ENCODE data around the gene SACM1L. TPM values are rescaled to one million over a fixed set of nuclear protein-coding genes. Genes with fewer than 3 reads are reported as not detected.

SACM1L gene
- total RNA-seq, 1 experiment from 2014 or later: 79.6 TPM

GRCh38 chr3:45776301-45776595 is 87.1 kb downstream of the SACM1L start (continued):
- TF ChIP-seq ARID4B (CRISPR knock-in tag; IDR thresholded peaks at IDR 0.05; ENCODE audit: borderline replicate concordance) (no peak), MYBL2 (CRISPR knock-in tag; IDR thresholded peaks at IDR 0.05) (no peak), MXD4 (CRISPR knock-in tag; IDR thresholded peaks at IDR 0.05; ENCODE audit: borderline replicate concordance) (no peak), CREB1 (CRISPR knock-in tag; IDR thresholded peaks at IDR 0.05) (no peak), ZNF416 (CRISPR knock-in tag; IDR thresholded peaks at IDR 0.05) (no peak), ESRRA (CRISPR knock-in tag; IDR thresholded peaks at IDR 0.05; ENCODE audit: borderline replicate concordance) (no peak), CREM (CRISPR knock-in tag; IDR thresholded peaks at IDR 0.05) (no peak), E2F5 (CRISPR knock-in tag; IDR thresholded peaks at IDR 0.05) (no peak)
- TF ChIP-seq, protein P1, sequence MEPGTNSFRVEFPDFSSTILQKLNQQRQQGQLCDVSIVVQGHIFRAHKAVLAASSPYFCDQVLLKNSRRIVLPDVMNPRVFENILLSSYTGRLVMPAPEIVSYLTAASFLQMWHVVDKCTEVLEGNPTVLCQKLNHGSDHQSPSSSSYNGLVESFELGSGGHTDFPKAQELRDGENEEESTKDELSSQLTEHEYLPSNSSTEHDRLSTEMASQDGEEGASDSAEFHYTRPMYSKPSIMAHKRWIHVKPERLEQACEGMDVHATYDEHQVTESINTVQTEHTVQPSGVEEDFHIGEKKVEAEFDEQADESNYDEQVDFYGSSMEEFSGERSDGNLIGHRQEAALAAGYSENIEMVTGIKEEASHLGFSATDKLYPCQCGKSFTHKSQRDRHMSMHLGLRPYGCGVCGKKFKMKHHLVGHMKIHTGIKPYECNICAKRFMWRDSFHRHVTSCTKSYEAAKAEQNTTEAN (CRISPR knock-in tag; IDR thresholded peaks at IDR 0.05): no peak

DNA sequence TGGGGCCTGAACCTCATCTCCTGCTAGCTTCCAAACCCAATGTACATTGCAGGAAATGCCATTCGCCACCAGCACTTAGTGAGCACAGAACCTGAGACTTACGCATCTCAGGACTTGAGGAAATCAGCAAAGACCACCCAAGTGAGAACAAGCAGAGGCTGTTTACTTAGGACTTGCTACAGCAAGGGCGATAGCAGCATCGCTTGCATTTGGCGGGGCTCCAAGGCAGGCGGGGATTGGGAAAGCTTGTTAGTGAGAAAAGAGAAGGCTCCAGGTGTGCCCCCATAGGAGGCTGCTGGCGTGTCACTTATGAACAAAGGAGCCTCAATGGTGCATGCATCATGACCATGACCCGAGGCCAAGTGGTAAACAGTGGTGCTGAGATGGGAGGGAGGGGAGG is 87.4 kb downstream of the SACM1L start:
- TF ChIP-seq TCF7 (CRISPR knock-in tag; IDR thresholded peaks at IDR 0.05; ENCODE audit: low read depth) (no peak), FOXK1 (CRISPR knock-in tag; IDR thresholded peaks at IDR 0.05) (no peak)
- no peaks in the 10 kb centered on the region; the same call in 1 of the 2 replicates for H3K27me3 Mint-ChIP-seq (ENCODE audit: low read depth)
- no peaks in the 10 kb centered on the region for H3K9me3 Mint-ChIP-seq
- no peaks in the 10 kb centered on the region for H3K36me3 Mint-ChIP-seq
- DNase-seq (ENCODE audit: low spot score) (no peak), ATAC-seq (no peak)
- H3K4me3 Mint-ChIP-seq: no peak overlapping the region
- ChIA-PET CTCF (interaction anchor here (0.6 to 1.5 kb wide), 3 partner anchors 15 to 303 kb away, joined by 3 to 9 read pairs (median 9); no protein-coding TSS in a partner anchor), POLR2A (no interaction called here)
- H3K27ac Mint-ChIP-seq: no peak overlapping the region
- H3K4me1 Mint-ChIP-seq: peaks cover 23% of the 10 kb centered on the region

GRCh38 chr3:45777111-45777745 is 88.0 kb downstream of the SACM1L start:
- ATAC-seq (no peak), DNase-seq (ENCODE audit: low spot score) (no peak)
- H3K27me3 Mint-ChIP-seq (ENCODE audit: low read depth): no peaks in the 10 kb centered on the region; the same call in 1 of the 2 replicates
- no peaks in the 10 kb centered on the region for H3K9me3 Mint-ChIP-seq
- H3K27ac Mint-ChIP-seq: no peak overlapping the region
- ChIA-PET POLR2A (no interaction called here), CTCF (interaction anchor here (1.2 to 1.6 kb wide), 3 partner anchors 16 to 302 kb away, joined by 3 to 15 read pairs (median 9); no protein-coding TSS in a partner anchor)
- H3K4me1 Mint-ChIP-seq: peaks cover 23% of the 10 kb centered on the region
- no peak overlapping the region for H3K4me3 Mint-ChIP-seq
- no peaks in the 10 kb centered on the region for H3K36me3 Mint-ChIP-seq
- TF ChIP-seq ZNF416 (CRISPR knock-in tag; IDR thresholded peaks at IDR 0.05) (no peak), ZNF121 (CRISPR knock-in tag; IDR thresholded peaks at IDR 0.05) (no peak), ZNF317 (CRISPR knock-in tag; IDR thresholded peaks at IDR 0.05; ENCODE audit: borderline replicate concordance, low read depth) (no peak), ZNF423 (CRISPR knock-in tag; IDR thresholded peaks at IDR 0.05) (no peak), FOXJ3 (CRISPR knock-in tag; IDR thresholded peaks at IDR 0.05; ENCODE audit: borderline replicate concordance) (no peak), ATF2 (CRISPR knock-in tag; IDR thresholded peaks at IDR 0.05; ENCODE audit: borderline replicate concordance, low read depth) (no peak), RELA (CRISPR knock-in tag; IDR thresholded peaks at IDR 0.05; ENCODE audit: borderline replicate concordance) (no peak)
- TF ChIP-seq, protein P2, sequence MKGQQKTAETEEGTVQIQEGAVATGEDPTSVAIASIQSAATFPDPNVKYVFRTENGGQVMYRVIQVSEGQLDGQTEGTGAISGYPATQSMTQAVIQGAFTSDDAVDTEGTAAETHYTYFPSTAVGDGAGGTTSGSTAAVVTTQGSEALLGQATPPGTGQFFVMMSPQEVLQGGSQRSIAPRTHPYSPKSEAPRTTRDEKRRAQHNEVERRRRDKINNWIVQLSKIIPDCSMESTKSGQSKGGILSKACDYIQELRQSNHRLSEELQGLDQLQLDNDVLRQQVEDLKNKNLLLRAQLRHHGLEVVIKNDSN (CRISPR knock-in tag; IDR thresholded peaks at IDR 0.05): no peak
- TF ChIP-seq, protein P3, sequence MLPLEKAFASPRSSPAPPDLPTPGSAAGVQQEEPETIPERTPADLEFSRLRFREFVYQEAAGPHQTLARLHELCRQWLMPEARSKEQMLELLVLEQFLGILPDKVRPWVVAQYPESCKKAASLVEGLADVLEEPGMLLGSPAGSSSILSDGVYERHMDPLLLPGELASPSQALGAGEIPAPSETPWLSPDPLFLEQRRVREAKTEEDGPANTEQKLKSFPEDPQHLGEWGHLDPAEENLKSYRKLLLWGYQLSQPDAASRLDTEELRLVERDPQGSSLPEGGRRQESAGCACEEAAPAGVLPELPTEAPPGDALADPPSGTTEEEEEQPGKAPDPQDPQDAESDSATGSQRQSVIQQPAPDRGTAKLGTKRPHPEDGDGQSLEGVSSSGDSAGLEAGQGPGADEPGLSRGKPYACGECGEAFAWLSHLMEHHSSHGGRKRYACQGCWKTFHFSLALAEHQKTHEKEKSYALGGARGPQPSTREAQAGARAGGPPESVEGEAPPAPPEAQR (CRISPR knock-in tag; IDR thresholded peaks at IDR 0.05): no peak
- TF ChIP-seq, protein P1 (CRISPR knock-in tag; IDR thresholded peaks at IDR 0.05): no peak
